Lower lobe of right lung (tissue), 2 donors: ENCODE data around the gene GLYATL1. TPM values are rescaled to one million over a fixed set of nuclear protein-coding genes. Genes with fewer than 3 reads are reported as not detected.
A peak's percentile ranks its signal among the peaks of the same experiment; 100 is the strongest.

ENCODE experiments used
- ATAC-seq, 2 donors: fragments of 200-7000 bp; cut with Tn5 transposase; one replicate each; pipeline ENCODE4 v1.9.1; 2020 to 2022; ENCODE audit warnings: mild to moderate bottlenecking in 2 of 2, moderate library complexity in 2 of 2
- DNase-seq: peaks from one replicate; pipeline ENCODE4 v3.0.0-alpha.2; 2020
- H3K27ac ChIP-seq: fragments of 200-600 bp; one replicate; pipeline ENCODE4 v1.8.0; 2022
- H3K27me3 ChIP-seq: fragments of 200-600 bp; one replicate; pipeline ENCODE4 v1.8.0; 2022; ENCODE audit warnings: low read depth
- H3K36me3 ChIP-seq: fragments of 200-600 bp; one replicate; pipeline ENCODE4 v1.8.0; 2022; ENCODE audit warnings: mild to moderate bottlenecking
- H3K4me1 ChIP-seq: fragments of 200-600 bp; one replicate; pipeline ENCODE4 v1.8.0; 2022
- H3K4me3 ChIP-seq: fragments of 200-600 bp; one replicate; pipeline ENCODE4 v1.8.0; 2022; ENCODE audit warnings: mild to moderate bottlenecking
- H3K9me3 ChIP-seq: fragments of 200-600 bp; one replicate; pipeline ENCODE4 v1.8.0; 2022
- intact Hi-C: fragments of 100-400 bp; cut with DNase I; formaldehyde crosslinking; loops from one replicate; pipeline ENCODE4 v1.11.0; 2022
- total RNA-seq: library from RNA; stranded (reverse); fragmentation: NEBNext Ultra II Directional; extraction: Animal tissue kit (Norgen Biotek cat#: 25700); gene quantifications from one replicate; pipeline ENCODE4 v1.2.1, GENCODE V29; 2021
- TF ChIP-seq, protein P1 (sequence below): fragments of 200-600 bp; IDR thresholded peaks from one replicate; pipeline ENCODE4 v1.8.0; 2022; ENCODE audit warnings: antibody characterized with exemption, mild to moderate bottlenecking
- donor health status: DM: no; HTN: yes; CAD: no; lungs with severe emphysema.

The GLYATL1 gene
- total RNA-seq, 1 donor from 2014 or later, result not detected

DNA sequence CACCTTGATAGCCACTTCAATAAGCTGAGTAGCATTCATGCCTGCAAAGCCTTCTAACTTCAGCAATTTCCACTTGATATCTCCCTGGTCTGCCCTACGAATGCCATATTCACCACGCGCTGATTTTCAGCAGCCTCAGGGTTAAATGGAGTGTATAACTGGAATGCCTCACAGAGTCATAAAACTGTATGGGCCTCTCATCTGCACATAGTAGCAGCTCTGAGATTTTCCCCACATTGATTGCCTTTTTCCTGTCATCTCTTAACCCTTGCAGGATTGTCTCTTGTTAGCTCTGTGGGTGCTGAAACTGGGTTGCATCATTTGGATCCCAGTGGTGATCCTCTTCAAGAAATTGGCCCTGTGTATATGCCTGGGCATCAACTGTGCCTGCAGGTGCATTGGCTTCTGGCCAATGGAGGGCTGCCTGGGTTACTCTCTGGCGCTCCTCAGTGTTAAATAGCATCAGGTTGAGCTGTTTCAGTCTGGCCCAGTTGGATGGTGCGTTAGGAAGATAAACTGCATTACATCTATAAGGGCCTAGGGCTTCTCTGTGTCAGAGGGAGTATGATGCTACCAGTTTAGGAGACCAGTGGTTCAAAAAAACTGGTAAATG, 17.4 kb upstream of the GLYATL1 start:
- no peak overlapping the region for H3K27ac ChIP-seq

DNA sequence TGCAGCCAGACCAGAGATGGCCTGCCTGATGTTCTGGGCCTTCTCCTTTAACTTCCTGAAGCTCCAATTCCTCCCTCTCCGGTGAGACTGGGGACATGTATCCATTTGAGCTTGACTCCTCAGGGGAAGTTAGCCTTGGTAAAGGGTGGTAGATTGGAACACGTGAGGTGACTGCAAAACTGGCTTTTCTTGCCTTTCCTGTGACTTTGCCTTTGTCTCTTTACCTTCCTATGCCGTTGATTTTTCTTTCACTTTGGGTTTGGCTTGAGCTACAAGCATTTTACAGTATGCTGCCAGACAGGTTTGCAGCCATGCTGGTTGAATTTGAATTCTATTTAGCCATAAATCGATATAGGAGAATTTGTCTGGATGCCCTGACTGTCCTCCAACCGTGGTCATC, 16.8 kb upstream of the GLYATL1 start:
- intact Hi-C loops, result no loop called here
- DNase-seq (no peak), ATAC-seq (no peak)
- TF ChIP-seq, protein P1, sequence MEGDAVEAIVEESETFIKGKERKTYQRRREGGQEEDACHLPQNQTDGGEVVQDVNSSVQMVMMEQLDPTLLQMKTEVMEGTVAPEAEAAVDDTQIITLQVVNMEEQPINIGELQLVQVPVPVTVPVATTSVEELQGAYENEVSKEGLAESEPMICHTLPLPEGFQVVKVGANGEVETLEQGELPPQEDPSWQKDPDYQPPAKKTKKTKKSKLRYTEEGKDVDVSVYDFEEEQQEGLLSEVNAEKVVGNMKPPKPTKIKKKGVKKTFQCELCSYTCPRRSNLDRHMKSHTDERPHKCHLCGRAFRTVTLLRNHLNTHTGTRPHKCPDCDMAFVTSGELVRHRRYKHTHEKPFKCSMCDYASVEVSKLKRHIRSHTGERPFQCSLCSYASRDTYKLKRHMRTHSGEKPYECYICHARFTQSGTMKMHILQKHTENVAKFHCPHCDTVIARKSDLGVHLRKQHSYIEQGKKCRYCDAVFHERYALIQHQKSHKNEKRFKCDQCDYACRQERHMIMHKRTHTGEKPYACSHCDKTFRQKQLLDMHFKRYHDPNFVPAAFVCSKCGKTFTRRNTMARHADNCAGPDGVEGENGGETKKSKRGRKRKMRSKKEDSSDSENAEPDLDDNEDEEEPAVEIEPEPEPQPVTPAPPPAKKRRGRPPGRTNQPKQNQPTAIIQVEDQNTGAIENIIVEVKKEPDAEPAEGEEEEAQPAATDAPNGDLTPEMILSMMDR, result no peak
- Histone ChIP-seq H3K36me3 (no peaks in the 10 kb centered on the region), H3K4me1 (no peaks in the 10 kb centered on the region), H3K4me3 (no peak overlapping the region), H3K27me3 (peaks cover 12% of the 10 kb centered on the region), H3K9me3 (peaks cover 7% of the 10 kb centered on the region), H3K27ac (no peak overlapping the region)

More for the DNA sequence above, 17.4 kb upstream of the GLYATL1 start:
- Histone ChIP-seq H3K9me3 (peaks cover 13% of the 10 kb centered on the region), H3K4me1 (no peaks in the 10 kb centered on the region), H3K27me3 (peaks cover 6% of the 10 kb centered on the region), H3K4me3 (no peak overlapping the region), H3K36me3 (no peaks in the 10 kb centered on the region)
- intact Hi-C loops, result no loop called here
- TF ChIP-seq, protein P1, result no peak
- DNase-seq (no peak), ATAC-seq (no peak)

DNA sequence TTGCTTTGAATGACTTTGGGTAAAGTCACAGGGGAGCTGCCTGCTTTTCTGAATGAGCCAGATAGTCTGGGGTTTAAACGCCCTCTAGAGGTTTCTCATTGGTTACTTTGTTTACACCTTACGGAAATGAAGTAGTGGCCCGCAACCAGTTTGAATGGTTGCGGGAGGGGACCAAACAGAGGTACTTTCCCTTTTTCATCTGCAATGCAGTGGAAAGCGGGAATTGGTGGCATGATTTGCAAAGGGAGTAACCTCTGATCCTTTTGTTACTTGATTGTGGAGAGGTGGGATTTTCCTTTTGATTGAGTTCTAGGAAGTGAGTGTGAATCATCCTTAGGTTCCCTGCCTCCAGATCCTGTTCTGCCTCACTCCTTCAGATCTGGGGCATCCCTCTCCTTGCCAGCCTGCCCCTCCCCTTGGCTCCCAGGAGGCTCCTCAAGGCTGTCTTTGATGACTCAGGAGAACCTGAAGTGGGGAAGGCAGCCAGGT, 15.9 kb upstream of the GLYATL1 start:
- peaks cover 17% of the 10 kb centered on the region for H3K27me3 ChIP-seq
- H3K4me3 ChIP-seq, result no peak overlapping the region
- no peak for DNase-seq
- TF ChIP-seq, protein P1, result no peak
- intact Hi-C loops, result no loop called here
- ATAC-seq, result peak; percentile 27 to 65
- H3K9me3 ChIP-seq, result peaks cover under 1% of the 10 kb centered on the region
- no peak overlapping the region for H3K27ac ChIP-seq
- peaks cover 7% of the 10 kb centered on the region for H3K4me1 ChIP-seq
- H3K36me3 ChIP-seq, result no peaks in the 10 kb centered on the region

DNA sequence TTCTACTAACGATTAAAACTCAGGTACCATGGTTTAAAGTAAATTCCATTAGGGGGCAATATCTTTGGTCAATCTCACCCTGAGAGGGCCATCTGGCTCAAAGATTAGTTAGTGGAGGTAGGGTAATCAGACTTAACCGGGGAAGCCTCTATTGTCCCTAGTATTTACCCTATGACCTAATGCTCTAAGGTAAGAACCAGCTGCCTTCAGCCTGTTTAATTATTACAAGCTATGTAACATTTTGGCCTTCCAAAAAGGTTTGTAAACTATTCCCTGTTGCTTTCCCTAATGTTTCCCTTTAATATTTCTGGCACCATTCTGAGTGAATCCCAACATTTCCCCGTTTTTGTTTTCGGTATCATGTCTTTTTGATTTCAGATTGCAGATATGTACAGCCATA, 15.1 kb upstream of the GLYATL1 start:
- ATAC-seq, result no peak
- Histone ChIP-seq H3K36me3 (no peaks in the 10 kb centered on the region), H3K4me3 (no peak overlapping the region), H3K27me3 (peaks cover 19% of the 10 kb centered on the region), H3K4me1 (peaks cover 7% of the 10 kb centered on the region), H3K9me3 (no peaks in the 10 kb centered on the region), H3K27ac (no peak overlapping the region)
- DNase-seq, result no peak
- TF ChIP-seq, protein P1, result no peak
- intact Hi-C loops, result no loop called here

DNA sequence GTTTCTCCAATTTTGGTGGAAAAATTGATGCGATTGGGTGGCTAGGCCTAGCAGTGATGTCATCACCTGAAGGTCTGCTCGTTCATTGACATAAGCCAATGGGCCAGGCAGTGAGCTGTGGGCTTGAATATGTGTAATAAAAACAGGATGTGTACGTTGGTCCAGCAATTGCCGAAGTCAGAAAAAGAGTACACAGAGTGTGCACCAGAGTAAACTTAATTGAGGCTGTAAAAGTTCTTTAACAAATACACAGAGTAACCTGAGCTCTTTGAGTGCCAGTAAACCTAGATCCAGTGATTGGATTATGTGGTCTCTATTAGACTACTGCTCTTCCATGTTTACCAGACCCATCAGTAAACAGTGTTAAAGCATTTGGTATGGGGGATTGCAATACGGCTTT, 13.0 kb upstream of the GLYATL1 start:
- H3K27ac ChIP-seq, result no peak overlapping the region
- peaks cover 7% of the 10 kb centered on the region for H3K4me1 ChIP-seq
- H3K9me3 ChIP-seq, result no peaks in the 10 kb centered on the region
- no peaks in the 10 kb centered on the region for H3K36me3 ChIP-seq
- no peak for ATAC-seq
- no peak overlapping the region for H3K4me3 ChIP-seq
- peaks cover 19% of the 10 kb centered on the region for H3K27me3 ChIP-seq
- intact Hi-C loops, result no loop called here
- TF ChIP-seq, protein P1, result no peak
- DNase-seq, result no peak
